Upper lobe of left lung (tissue), 6 donors: ENCODE measurements around the gene PGM1. TPM values are rescaled to one million over a fixed set of nuclear protein-coding genes. Genes with fewer than 3 reads are reported as not detected.

ENCODE experiments used
- ATAC-seq, 2 donors: fragments of 200-7000 bp; cut with Tn5 transposase; one replicate each; pipeline ENCODE4 v1.9.1; 2022; ENCODE audit warnings: mild to moderate bottlenecking in 2 of 2, moderate library complexity in 2 of 2; ENCODE audit not compliant: low FRiP score in 2 of 2
- DNase-seq, 2 donors: peaks; one replicate each; pipeline ENCODE4 v3.0.0-alpha.2; 2019 to 2020
- H3K27ac ChIP-seq, 4 donors: fragments of 200-600 bp; sonication (generic); one replicate each; pipeline ENCODE4 v1.5.1; 2016 to 2019
- H3K27me3 ChIP-seq, 4 donors: fragments of 200-600 bp; sonication (generic); one replicate each; pipeline ENCODE4 v1.5.1; 2017 to 2019
- H3K36me3 ChIP-seq, 4 donors: fragments of 200-600 bp; sonication (generic); one replicate each; pipeline ENCODE4 v1.5.1; 2016 to 2019
- H3K4me1 ChIP-seq, 4 donors: fragments of 200-600 bp; sonication (generic); one replicate each; pipeline ENCODE4 v1.5.1; 2018 to 2019
- H3K4me3 ChIP-seq, 4 donors: fragments of 200-600 bp; sonication (generic); one replicate each; pipeline ENCODE4 v1.5.1; 2017 to 2019; ENCODE audit warnings: mild to moderate bottlenecking in 2 of 4, moderate library complexity in 1 of 4
- H3K9me3 ChIP-seq, 4 donors: fragments of 200-600 bp; sonication (generic); one replicate each; pipeline ENCODE4 v1.5.1; 2018 to 2019
- CTCF ChIP-seq, 6 experiments: fragments of 450-650 bp in 4 of 6; fragments of 200-600 bp in 2 of 6; sonication (generic) in 2 of 6; IDR thresholded peaks; one replicate each; pipeline ENCODE4 v1.5.1; 2016 to 2019; ENCODE audit warnings: antibody characterized with exemption in 6 of 6
- EP300 ChIP-seq, 4 donors: sonication (generic); formaldehyde crosslinking; IDR thresholded peaks; one replicate each; pipeline ENCODE4 v1.5.1; 2017; ENCODE audit warnings: antibody characterized with exemption in 4 of 4, control low read depth in 2 of 4
- POLR2A ChIP-seq, 4 donors: fragments of 450-650 bp; IDR thresholded peaks; one replicate each; pipeline ENCODE4 v1.5.1; 2016 to 2017; ENCODE audit warnings: antibody characterized with exemption in 4 of 4, mild to moderate bottlenecking in 2 of 4
- POLR2AphosphoS5 ChIP-seq, 2 donors: sonication (generic); formaldehyde crosslinking; IDR thresholded peaks; one replicate each; pipeline ENCODE4 v1.5.1; 2017; ENCODE audit warnings: antibody characterized with exemption in 2 of 2
- WGBS, 2 donors: methylation state at CpG; one replicate each; pipeline ENCODE4 v1.1.5; 2017 to 2018; 5-methylcytosine and 5-hydroxymethylcytosine counted together
- total RNA-seq, 6 donors: library from RNA; depleted of rRNA in 4 of 6; stranded (reverse); fragments of >200 nt in 4 of 6; gene quantifications; one replicate each; pipeline versions ENCODE4 v1.1.0 to v1.2.1, GENCODE V29; 2016 to 2021
- donor health status: DM: no; HTN: no; CAD: no; lungs with moderate emphysema.
- donor health status: DM: no; HTN: yes; CAD: no; lungs with severe emphysema.

The PGM1 gene
- total RNA-seq, 6 donors from 2014 or later: 25.1 to 101 (median 61.3) TPM

- H3K27me3 ChIP-seq: no peaks in the 10 kb centered on the region
- no peaks in the 10 kb centered on the region for H3K9me3 ChIP-seq
- no peak overlapping the region for H3K27ac ChIP-seq
- no peak overlapping the region for H3K4me3 ChIP-seq
- no peak for DNase-seq
- 67 to 72% methylated on average over 5 of the region's 5 CpGs for WGBS, 2 donors
- peaks cover 0 to 3% (median 0%) of the 10 kb centered on the region in 4 donors for H3K4me1 ChIP-seq
- ATAC-seq: no peak
- TF ChIP-seq POLR2AphosphoS5 (IDR thresholded peaks at IDR 0.05) (no peak), EP300 (IDR thresholded peaks at IDR 0.05) (no peak), CTCF (IDR thresholded peaks at IDR 0.05) (no peak), POLR2A (IDR thresholded peaks at IDR 0.05) (no peak)
- H3K36me3 ChIP-seq: no peaks in the 10 kb centered on the region
Observed at GRCh38 chr1:63600248-63600647, 7.0 kb downstream of the PGM1 start.

- Histone ChIP-seq H3K4me3 (no peak overlapping the region), H3K27me3 (no peaks in the 10 kb centered on the region), H3K27ac (no peak overlapping the region), H3K9me3 (no peaks in the 10 kb centered on the region), H3K4me1 (peaks cover 0 to 5% (median 0%) of the 10 kb centered on the region in 4 donors), H3K36me3 (no peaks in the 10 kb centered on the region)
- WGBS, 2 donors: 71 to 73% methylated on average over 3 of the region's 3 CpGs
- TF ChIP-seq POLR2AphosphoS5 (IDR thresholded peaks at IDR 0.05) (no peak), EP300 (IDR thresholded peaks at IDR 0.05) (no peak)
- ATAC-seq (no peak), DNase-seq (no peak)
Observed at GRCh38 chr1:63601061-63601460, 7.8 kb downstream of the PGM1 start.

GRCh38 chr1:63601463-63601862, 8.3 kb downstream of the PGM1 start:
- no peak for ATAC-seq
- no peaks in the 10 kb centered on the region for H3K27me3 ChIP-seq

GRCh38 chr1:63601912-63602311, 8.7 kb downstream of the PGM1 start:
- WGBS, 2 donors: 96 to 100% methylated on average over 1 of the region's 1 CpG
- Histone ChIP-seq H3K9me3 (no peaks in the 10 kb centered on the region), H3K4me1 (peaks cover 0 to 5% (median 0%) of the 10 kb centered on the region in 4 donors), H3K36me3 (no peaks in the 10 kb centered on the region), H3K27me3 (no peaks in the 10 kb centered on the region), H3K27ac (no peak overlapping the region), H3K4me3 (no peak overlapping the region)
- no peak for TF ChIP-seq POLR2AphosphoS5 (IDR thresholded peaks at IDR 0.05)
- no peak for TF ChIP-seq CTCF (IDR thresholded peaks at IDR 0.05)
- no peak for DNase-seq
- no peak for ATAC-seq

More at GRCh38 chr1:63601463-63601862, 8.3 kb downstream of the PGM1 start:
- TF ChIP-seq CTCF (IDR thresholded peaks at IDR 0.05) (no peak), POLR2A (IDR thresholded peaks at IDR 0.05) (no peak), EP300 (IDR thresholded peaks at IDR 0.05) (no peak), POLR2AphosphoS5 (IDR thresholded peaks at IDR 0.05) (no peak)
- no peaks in the 10 kb centered on the region for H3K9me3 ChIP-seq
- H3K27ac ChIP-seq: no peak overlapping the region
- no peak overlapping the region for H3K4me3 ChIP-seq
- H3K4me1 ChIP-seq: peaks cover 0 to 5% (median 0%) of the 10 kb centered on the region in 4 donors
- 83 to 93% methylated on average over 4 of the region's 4 CpGs for WGBS, 2 donors
- DNase-seq: no peak
- H3K36me3 ChIP-seq: no peaks in the 10 kb centered on the region

GRCh38 chr1:63602629-63603028, 9.4 kb downstream of the PGM1 start:
- TF ChIP-seq POLR2AphosphoS5 (IDR thresholded peaks at IDR 0.05): no peak
- TF ChIP-seq EP300 (IDR thresholded peaks at IDR 0.05): no peak
- TF ChIP-seq CTCF (IDR thresholded peaks at IDR 0.05): no peak
- TF ChIP-seq POLR2A (IDR thresholded peaks at IDR 0.05): no peak
- no peaks in the 10 kb centered on the region for H3K9me3 ChIP-seq
- peaks cover 0 to 5% (median 0%) of the 10 kb centered on the region in 4 donors for H3K4me1 ChIP-seq
- no peaks in the 10 kb centered on the region for H3K27me3 ChIP-seq
- no peaks in the 10 kb centered on the region for H3K36me3 ChIP-seq
- ATAC-seq (no peak), DNase-seq (no peak)
- no peak overlapping the region for H3K4me3 ChIP-seq
- H3K27ac ChIP-seq: no peak overlapping the region
- WGBS, 2 donors: 77 to 92% methylated on average over 5 of the region's 5 CpGs
